GM10847 (cell line): Measurements from ENCODE around the gene STRADA.

ENCODE experiments used
- POLR2A ChIP-seq: IDR thresholded peaks from 2 replicates; pipeline ENCODE4 v1.6.1; 2011; ENCODE audit not compliant: insufficient read length; ENCODE audit errors: extremely low read depth

Gene STRADA

DNA sequence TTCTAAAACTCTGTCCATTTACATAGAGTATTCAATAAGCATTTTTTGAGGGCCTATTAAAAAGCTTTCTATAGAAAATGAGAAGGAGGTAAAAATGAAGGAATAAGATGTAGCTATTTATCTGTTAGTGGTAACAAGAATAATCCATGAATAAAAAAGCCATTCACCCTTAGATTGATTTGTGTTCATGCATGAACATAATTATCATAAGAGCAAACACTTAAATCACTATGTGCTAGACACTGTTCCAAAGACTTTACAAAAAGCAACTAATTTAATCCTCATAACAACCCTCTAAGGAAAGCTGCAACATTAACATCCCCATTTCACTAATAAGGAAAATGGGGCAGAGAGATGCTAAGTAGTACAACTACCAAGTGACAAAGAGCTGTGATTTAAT lies 25.2 kb upstream of the STRADA start:
- no peak for TF ChIP-seq POLR2A

- TF ChIP-seq POLR2A: no peak
Observed at GRCh38 chr17:63764716-63765115, 23.1 kb upstream of the STRADA start.

DNA sequence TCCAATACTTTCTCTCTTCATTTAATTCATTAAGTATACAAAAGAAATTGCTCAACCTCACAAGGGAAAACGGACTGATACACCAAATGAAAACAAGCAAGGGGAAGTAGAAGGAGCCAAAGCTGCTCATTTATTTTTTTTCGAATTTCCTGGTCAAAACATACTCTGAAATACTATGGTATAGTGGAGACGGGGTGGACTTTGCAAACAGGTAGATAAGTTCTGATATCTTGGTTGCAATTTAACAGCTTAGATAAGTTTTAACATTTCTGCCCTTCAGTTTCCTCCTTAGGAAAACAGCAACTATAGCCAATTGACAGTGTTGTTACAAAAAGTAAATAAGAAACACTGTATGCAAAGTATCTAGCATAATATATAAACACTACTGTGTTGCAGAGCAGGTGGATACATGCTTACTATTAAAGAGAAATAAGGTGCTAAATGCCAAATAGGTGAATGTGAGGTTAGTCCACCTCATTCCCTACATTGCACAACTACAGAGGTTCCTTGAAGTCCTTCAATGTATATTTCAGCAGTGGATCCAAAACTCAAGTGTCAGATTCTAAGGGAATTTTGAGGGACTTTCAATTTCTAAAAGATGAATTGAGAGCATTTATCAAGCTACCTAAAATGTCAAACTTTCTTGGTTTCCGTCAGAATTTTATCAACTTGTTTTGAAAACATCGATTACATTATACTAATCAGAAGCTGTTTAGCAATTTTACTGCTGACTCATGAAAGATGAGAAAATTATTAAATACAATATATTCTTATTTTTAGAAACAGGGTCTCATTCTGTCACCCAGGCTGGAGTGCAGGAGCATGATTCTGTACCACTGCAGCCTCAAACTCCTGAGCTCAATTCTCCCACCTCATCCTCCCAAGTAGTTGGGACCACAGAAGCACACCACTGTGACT lies 20.8 kb upstream of the STRADA start:
- no peak for TF ChIP-seq POLR2A

- TF ChIP-seq POLR2A: no peak
Observed at GRCh38 chr17:63760771-63761539, 19.4 kb upstream of the STRADA start.

DNA sequence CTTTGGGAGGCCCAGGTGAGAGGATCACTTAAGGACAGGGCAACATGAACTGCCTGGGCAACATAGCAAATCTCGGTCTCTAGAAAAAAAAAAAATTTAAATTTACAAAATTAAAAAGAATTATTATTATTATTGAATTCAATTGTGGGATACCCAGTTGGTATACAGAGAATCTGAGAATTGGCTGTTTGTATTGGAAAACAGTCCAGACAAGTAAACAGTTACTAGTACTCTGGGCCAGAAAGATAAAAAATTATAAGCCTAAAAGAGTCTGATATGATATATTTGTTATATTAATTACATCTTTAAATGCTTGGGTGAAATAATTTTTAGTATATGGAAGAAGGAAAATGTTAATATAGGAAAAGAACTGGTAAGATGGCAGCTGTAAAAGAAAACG lies 16.8 kb upstream of the STRADA start:
- no peak for TF ChIP-seq POLR2A

DNA sequence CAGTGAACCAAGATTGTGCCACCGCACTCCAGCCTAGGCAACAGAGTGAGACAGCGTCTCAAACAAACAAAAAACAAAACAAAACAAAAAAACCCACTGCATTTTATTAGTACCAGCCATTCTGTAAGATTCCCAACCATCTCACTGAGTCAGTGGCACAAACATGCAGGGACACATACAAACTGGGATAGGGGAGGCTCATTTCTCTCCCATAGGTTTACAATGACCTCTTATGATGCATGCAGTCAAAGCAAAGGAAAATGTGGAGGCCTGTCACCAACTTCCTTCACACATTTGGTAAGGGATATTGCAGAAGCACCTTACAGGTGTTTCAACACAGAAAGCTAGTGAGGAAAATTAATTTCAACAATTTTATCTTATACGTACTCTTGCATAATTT lies 12.4 kb upstream of the STRADA start:
- TF ChIP-seq POLR2A: no peak

DNA sequence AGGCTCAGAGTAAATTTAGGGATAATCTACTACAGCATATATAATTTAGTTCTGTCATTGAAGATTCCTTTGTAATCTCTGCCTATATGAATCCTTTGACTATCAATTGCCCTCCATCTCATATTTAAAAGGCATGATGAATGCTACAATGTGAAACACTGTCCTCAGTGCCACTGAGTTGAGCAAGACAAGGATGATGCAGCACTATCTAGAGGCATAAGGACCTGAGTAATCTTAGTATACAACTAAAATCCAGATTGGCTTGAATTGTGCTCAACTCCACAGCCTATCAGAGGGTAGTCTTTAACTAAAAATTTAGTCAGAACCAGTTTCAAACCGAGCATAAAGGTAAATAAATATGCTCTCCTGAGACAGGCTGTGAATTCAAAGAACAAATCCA lies 11.6 kb upstream of the STRADA start:
- TF ChIP-seq POLR2A: no peak

- TF ChIP-seq POLR2A: no peak
Observed at GRCh38 chr17:63752707-63753106, 11.1 kb upstream of the STRADA start.

GRCh38 chr17:63751806-63752205 lies 10.2 kb upstream of the STRADA start:
- TF ChIP-seq POLR2A: no peak

- TF ChIP-seq POLR2A: no peak
Observed at GRCh38 chr17:63741143-63741407, 524 bp downstream of the STRADA start.

GRCh38 chr17:63740464-63741142 lies 996 bp downstream of the STRADA start:
- no peak for TF ChIP-seq POLR2A

GRCh38 chr17:63735691-63736090 lies 5.9 kb downstream of the STRADA start:
- TF ChIP-seq POLR2A: no peak

GRCh38 chr17:63722403-63722802 lies 19.2 kb downstream of the STRADA start:
- no peak for TF ChIP-seq POLR2A

DNA sequence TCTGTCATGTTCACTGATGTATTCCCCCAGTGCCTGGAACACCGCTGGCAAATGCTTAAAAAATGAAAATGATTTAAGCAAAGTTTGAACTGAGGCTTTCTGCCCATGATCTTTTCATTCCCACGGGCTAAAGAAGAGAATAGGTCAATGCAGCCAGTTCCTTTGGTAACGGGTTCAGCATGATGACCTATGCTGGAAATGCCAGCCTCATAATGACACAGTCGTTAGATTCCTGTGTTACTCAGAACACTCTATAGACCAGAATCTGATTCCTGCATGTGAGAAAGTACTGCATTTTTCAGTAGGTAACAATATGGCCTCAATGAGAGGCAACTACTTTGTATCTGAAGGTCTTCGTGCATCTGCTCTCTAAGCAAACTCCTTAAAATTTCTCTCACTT lies 22.6 kb downstream of the STRADA start:
- no peak for TF ChIP-seq POLR2A

DNA sequence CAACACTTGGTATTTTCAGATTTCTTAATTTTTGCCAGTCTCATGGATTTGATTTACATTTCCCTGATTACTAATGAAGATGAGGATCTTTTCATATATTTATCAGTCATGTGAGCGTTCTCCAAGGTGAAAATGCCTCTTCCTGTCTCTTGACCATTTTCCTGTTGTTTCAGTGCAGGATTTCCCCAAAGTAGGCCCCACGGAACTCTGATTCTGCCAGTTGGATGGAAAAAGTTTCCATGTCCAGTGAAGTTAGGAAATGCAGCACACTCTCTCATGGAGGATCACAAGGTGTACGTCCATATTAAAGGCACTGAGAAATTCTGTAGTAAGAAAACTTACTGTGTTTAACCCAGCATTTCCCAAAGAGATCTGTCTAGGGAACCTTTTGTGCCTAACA lies 25.2 kb downstream of the STRADA start:
- no peak for TF ChIP-seq POLR2A
